NCI-H526 (cell line): ENCODE results near the gene ABAT.

Experiments used
- DNase-seq, 2 experiments: peaks; one replicate each; lab custom pipeline; 2025; lab: John Stamatoyannopoulos, UW

The ABAT gene

GRCh38 chr16:8674413-8675022, at the start of gene ABAT:
Gene ABAT, plus strand, starts transcription at chr16:8674617. Its CDS starts 61,123 bp downstream, at chr16:8735740.
- DNase-seq = peak; percentile 45 to 90

DNA sequence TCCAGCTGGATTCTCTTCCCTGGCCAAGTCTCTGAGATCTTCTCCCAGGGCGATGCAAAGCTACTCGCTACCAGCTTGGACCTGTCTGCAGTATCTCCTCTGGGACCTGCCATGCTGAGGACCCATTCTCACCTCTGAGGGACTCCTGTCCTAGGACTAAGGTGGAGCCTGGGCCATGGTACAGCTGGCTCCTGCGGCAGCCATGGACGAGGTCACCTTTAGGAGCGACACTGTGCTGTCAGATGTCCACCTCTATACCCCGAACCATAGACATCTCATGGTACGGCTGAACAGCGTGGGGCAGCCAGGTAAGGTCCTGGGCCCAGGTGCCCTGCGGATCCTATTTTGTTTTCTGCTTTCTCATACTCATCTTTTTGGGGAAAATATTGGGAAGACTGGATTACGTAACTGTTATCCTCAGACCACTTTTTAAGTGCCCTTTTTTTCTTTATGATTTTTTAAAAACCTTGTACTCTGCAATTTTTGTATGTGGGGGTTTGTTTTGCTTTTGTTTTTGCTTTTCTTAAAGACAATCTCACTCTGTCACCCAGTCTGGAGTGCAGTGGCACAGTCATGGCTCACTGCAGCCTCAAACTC, 48.8 kb upstream of the ABAT start:
- DNase-seq = no peak

DNA sequence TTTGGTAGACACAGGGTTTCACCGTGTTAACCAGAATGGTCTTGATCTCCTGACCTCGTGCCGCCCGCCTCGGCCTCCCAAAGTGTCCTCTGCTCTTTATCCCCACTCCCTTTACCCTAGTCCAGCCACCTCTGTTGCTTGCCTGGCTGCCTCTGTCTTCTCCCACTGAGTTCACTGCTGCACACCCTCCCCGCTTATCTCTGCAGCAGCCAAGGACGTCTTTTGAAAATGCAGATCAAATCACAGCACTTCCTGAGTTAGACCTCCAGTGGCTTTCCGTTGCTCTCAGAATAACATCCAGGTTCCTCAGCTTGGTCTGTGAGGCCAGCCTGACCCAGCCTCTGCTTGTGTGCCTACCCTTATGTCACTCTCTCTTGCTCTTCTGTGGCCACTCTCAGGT, 47.5 kb upstream of the ABAT start:
- DNase-seq = no peak

DNA sequence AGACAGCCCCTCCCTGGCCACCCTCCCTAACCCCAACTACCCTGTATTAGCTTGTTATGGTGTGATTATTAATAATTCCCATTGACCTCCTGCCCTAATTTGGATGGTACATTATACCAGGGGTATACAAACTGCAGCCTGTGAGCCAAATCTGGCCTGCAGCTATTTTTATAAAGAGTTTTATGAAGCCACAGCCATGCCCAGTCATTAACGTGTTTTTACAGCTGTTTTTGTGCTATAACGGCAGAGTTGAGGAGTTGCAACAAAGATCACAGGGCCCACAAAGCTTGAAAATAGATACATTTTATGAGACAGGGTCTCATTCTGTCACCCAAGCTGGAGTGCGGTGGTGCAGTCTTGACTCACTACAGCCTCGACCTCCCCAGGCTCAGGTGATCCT, 47.0 kb upstream of the ABAT start:
- DNase-seq = no peak

- no peak for DNase-seq
Measured at GRCh38 chr16:8628981-8629725, 45.3 kb upstream of the ABAT start.

DNA sequence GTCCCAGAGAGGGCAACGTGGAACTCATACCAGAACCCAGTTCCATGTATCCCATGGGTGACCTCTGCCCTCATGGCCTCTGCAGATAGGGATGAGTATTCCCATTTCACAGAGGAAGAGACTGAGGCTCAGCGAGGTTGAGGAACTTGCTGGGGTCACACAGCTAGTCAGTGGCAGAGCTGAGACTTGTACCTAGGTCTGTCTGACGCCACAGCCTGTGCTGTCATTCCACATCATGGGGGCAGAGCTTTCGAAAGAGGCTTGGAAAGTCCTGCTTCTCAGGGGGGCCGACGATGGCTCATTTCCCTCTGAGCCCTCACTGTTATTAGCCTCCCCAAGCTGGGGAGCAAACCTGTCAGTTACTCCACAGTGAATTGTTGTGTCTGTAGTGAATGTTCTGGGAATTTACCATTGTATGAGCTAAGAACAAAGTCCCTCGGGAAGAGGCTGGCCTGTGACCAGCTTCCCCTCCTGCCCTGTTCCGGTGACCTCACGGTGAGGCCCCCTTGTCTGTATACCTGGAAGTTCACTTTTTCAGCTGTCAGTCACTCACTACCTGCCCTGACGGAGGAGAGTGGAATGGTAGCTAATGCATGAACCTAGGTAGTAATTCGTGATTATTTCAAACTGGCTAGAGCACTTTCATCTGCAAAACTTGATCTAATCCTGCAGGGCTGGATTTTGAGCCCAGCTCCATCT, 44.0 kb upstream of the ABAT start:
- no peak for DNase-seq

- no peak for DNase-seq
Measured at GRCh38 chr16:8631373-8631772, 43.0 kb upstream of the ABAT start.

DNA sequence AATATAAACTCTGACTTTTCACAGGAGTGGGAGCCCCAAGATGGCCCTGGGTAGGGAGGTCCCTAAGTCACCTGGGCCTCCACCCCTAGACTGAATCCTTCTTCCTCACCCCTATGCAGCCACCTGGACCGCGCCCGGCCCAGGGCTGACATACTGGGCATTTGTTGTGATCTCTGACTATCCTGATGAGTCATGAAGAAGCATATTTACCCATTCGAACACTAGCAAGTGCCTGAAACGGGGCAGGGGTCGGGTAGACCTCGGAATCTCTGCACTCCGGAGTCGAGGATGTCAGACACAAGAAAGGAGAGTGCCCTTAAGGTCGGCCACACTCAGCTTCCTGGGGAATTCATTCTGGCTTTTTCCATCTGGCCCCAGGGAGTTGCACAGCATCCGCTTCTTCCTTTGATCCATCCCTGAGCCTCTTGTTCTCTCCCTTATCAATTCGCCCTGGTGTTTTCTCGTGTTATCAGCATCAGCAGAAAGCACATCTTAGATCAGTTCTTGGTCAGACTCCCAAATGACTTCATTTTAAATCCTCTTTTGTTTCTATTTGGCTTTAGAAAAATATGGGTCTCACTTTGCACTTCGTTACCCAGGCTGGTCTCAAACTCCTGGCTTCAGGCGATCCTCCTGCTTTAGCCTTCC, 42.5 kb upstream of the ABAT start:
- DNase-seq = no peak

GRCh38 chr16:8632675-8633182, 41.7 kb upstream of the ABAT start:
- no peak for DNase-seq

DNA sequence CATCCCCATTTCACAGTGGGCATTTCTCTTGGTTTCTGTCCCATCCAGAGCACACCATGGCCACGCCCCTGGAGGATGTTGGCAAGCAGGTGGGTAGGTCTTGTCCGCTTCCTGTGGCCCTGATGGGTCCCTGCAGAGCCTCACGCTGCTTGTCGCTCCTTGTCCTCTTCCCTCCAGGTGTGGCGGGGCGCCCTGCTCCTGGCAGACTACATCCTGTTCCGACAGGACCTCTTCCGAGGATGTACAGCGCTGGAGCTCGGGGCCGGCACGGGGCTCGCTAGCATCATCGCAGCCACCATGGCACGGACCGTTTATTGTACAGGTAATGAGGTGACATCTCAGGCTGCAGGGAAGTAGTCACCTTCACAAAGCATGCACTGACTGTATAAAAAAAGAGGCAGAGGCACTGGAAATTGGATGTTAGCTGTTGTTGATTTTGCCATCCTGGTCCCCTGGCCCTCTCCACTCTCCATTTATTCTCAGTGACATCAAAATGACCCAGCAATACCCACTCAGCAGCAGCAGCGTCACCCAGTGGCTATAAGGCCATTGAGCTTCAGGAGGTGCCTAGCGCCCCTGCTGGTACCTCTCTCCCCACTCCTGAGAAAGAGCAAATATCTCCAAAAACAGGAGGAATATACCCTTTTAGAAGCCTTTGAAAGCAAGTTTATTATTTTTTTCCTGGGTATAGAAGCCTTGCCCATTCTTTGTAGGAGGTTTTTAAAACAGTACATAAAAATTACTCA, 39.3 kb upstream of the ABAT start:
- peak in 1 of 2 experiments; percentile 50 for DNase-seq

DNA sequence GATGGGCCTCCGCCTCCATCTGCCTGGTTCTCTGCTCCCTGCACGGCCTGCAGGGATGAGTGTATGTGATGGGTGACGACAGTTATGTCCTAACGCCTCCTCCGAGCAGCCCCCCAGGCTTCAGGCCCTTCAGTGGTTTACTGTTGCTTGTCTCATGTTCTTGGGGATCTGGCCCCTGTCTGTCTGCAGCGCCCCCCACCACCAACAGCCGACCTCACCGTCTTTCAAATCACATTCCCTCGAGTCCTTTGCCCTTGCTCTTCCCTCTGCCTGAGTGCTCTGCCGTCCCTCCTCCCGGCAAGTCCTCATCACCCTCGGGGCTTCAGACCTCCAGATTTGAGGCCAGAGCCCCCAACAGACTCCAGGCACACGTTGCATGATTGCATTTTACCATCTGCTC, 34.7 kb upstream of the ABAT start:
- no peak for DNase-seq

DNA sequence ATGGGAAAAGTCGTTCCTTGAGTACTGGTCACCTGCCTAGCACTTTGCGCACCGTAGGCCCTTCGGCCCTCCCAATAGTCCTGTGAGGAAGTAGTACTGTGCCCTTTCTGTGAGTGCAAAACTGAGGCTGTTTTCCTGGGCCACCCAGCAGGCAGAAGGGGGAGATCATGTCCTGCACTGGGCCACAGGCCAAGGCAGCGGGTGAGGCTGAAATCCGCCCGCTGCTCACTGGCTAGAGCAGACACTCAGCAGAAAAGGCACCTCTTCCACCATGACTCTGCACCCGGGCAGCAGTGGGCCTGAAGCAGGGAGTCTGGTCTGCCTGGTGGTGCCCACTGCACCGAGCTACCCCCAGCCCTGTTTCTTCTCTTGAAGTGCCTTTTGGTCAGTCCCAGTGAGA, 32.7 kb upstream of the ABAT start:
- DNase-seq = no peak

DNA sequence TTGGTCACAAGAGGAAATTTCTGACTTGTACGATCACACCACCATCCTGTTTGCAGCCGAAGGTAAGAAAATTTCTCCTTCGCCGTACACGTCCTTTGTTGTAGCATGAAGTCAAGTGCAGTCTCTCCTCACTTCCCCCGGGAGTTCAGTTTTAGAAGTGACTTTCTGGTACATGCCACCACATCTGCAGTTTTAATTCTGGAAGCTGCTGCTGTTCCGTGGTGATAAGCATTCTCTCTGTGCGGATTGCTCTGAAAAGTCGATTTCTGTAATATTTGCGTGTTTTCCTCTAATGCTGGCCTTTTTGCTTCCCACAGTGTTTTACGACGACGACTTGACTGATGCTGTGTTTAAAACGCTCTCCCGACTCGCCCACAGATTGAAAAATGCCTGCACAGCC, 32.3 kb upstream of the ABAT start:
- DNase-seq = no peak

DNA sequence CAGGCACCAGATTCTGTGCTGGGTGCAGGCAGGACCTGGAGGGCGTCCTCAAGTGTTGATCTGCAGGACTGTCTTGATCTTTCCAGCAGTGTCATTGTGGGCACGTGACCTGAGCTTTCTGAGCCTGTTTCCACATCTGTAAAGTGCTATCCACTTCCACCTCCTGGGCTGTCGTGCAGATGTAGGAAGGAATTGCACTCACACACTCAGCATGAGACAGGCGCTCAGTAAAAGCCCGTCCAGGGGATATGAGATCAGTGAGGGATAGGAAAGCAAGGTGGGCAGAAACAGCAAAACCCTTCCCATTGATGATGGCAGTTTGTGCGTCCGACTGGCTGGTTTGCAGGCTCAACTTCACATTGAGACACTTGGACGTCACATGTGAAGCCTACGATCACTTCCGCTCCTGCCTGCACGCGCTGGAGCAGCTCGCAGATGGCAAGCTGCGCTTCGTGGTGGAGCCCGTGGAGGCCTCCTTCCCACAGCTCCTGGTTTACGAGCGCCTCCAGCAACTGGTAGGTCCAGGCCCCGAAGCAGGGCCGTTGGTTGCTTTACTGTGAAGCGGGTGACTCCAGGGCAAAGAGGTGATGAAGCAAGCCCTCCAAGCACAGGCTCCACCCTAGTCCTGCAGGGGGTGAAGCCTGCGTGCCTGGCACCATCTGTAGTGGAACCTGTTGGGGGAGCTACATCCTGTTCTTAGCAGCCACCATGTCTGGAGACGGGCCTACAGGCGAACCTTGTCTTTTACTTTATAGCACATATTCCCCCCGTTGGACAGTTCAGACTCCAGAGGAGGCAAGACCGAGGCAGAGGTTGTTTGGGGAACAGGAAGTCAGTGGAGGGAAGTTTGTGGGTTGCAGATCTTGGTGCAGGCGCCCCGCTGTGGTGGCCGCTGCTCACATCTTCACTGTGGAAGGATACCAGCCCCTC, 29.9 kb upstream of the ABAT start:
- DNase-seq = no peak

GRCh38 chr16:8645141-8645521, 29.3 kb upstream of the ABAT start:
- no peak for DNase-seq

DNA sequence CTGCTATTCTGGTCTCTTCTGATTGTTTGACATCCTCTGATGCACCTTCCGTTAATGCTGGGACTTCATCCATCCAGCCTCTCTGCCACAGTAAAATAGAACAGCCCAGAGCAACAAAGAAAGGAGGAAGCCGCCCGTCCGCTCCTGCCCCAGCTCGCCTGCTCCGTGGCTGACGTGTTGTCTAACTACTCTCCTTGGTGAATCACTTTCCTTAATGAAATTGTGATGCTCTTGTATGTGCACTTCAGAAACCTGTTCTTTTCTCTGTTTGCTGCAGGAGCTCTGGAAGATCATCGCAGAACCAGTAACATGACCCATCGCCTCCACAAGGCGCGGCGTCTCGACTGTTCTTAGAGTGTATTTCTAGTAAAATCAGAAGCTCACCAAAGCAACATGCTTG, 28.6 kb upstream of the ABAT start:
- DNase-seq = no peak

GRCh38 chr16:8646326-8647053, 27.9 kb upstream of the ABAT start:
- DNase-seq = no peak

GRCh38 chr16:8647721-8648318, 26.6 kb upstream of the ABAT start:
- no peak for DNase-seq

DNA sequence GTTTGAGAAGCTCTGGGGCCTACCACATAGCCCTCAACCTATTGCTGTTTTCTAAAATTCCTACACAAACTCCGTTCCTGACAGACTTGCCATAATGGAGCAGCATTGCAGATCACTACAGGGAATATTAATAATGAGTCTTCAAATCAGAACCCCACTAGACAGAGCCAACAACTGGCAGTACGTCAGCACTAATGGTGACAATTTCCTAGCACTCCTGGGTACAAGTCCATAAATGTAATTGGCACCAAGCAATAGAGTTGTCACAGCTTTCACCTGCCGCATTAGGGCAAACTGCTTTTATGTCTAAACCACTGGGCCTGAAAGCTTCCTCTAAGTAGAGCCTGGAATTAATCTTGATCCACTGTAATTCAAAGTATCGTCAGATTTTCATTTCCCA, 25.5 kb upstream of the ABAT start:
- DNase-seq = no peak
